NCI-H524 treated with DMSO at 0.1 percent for 48 hours (cell line): Measurements from ENCODE around the gene CPA4.

Experiments
- DNase-seq: peaks from one replicate; lab custom pipeline; 2025; lab: John Stamatoyannopoulos, UW

Gene CPA4

GRCh38 chr7:130365511-130366441 is 72.8 kb downstream of the CPA4 start:
- peak; percentile 96 for DNase-seq

- DNase-seq, result no peak
Observed at GRCh38 chr7:130366564-130366963, 73.6 kb downstream of the CPA4 start.

GRCh38 chr7:130367088-130367755 is 74.3 kb downstream of the CPA4 start:
- DNase-seq, result no peak

- DNase-seq, result no peak
Observed at GRCh38 chr7:130367836-130368746, 75.1 kb downstream of the CPA4 start.

- no peak for DNase-seq
Observed at GRCh38 chr7:130369110-130369711, 76.2 kb downstream of the CPA4 start.

GRCh38 chr7:130369831-130370550 is 77.0 kb downstream of the CPA4 start:
- no peak for DNase-seq

GRCh38 chr7:130371046-130371445 is 78.1 kb downstream of the CPA4 start:
- DNase-seq, result no peak

GRCh38 chr7:130372402-130373165 is 79.6 kb downstream of the CPA4 start:
- no peak for DNase-seq
